Neural cell (in vitro differentiated cells): Measurements from ENCODE around the gene OTUD3. TPM values are rescaled to one million over a fixed set of nuclear protein-coding genes. Genes with fewer than 3 reads are reported as not detected.
"Not testable (repeated sequence)": the region's sequence is repeated elsewhere in the genome, so short reads cannot be mapped to it uniquely, and the experiment has no call there.

Experiments
- H2AFZ ChIP-seq: fragments of 200-600, 300-800 bp; sonication (generic), shearing (Covaris generic); 2 replicates; pipeline ENCODE4 v1.6.0; 2014; ENCODE audit warnings: low read depth, mild to moderate bottlenecking, antibody characterized with exemption, low read length, moderate library complexity
- H3F3A ChIP-seq: fragments of 200-600 bp; shearing (Covaris generic); 2 replicates; pipeline ENCODE4 v1.6.1; 2016; ENCODE audit warnings: mild to moderate bottlenecking, moderate library complexity, mixed read lengths, antibody characterized with exemption, low read length; ENCODE audit not compliant: insufficient read depth, poor library complexity, severe bottlenecking
- H3K27ac ChIP-seq: fragments of 200-600, 300-800 bp; sonication (generic), shearing (Covaris generic); 2 replicates; pipeline ENCODE4 v1.5.1; 2014; ENCODE audit warnings: mild to moderate bottlenecking, low read length, moderate library complexity
- H3K27me3 ChIP-seq: fragments of 300-800, 200-600 bp; sonication (generic), shearing (Covaris generic); 2 replicates; pipeline ENCODE4 v1.6.0; 2014; ENCODE audit warnings: mild to moderate bottlenecking, low read depth, low read length, moderate library complexity; ENCODE audit not compliant: insufficient read depth
- H3K36me3 ChIP-seq: fragments of 300-800, 200-600 bp; sonication (generic), shearing (Covaris generic); 2 replicates; pipeline ENCODE4 v1.5.1; 2014; ENCODE audit warnings: mild to moderate bottlenecking, antibody characterized with exemption, low read length, moderate library complexity; ENCODE audit not compliant: insufficient read depth
- H3K4me2 ChIP-seq: fragments of 300-800, 200-600 bp; sonication (generic), shearing (Covaris generic); 2 replicates; pipeline ENCODE4 v1.6.0; 2014; ENCODE audit warnings: mild to moderate bottlenecking, low read length
- H3K4me3 ChIP-seq: fragments of 300-800, 200-600 bp; sonication (generic), shearing (Covaris generic); 2 replicates; pipeline ENCODE4 v1.5.1; 2014; ENCODE audit warnings: mild to moderate bottlenecking, low read length, moderate library complexity
- H3K79me2 ChIP-seq: fragments of 200-600 bp; shearing (Covaris generic); replicated peaks from 2 replicates; pipeline ENCODE4 v1.6.0; 2014; ENCODE audit warnings: mild to moderate bottlenecking, low read length, moderate library complexity; ENCODE audit not compliant: insufficient read depth
- H3K9ac ChIP-seq: fragments of 300-800, 200-600 bp; sonication (generic), shearing (Covaris generic); 2 replicates; pipeline ENCODE4 v1.6.1; 2016; ENCODE audit warnings: mild to moderate bottlenecking, low read length, mixed read lengths
- H3K9me2 ChIP-seq: fragments of 200-600 bp; shearing (Covaris generic); 2 replicates; pipeline ENCODE4 v1.6.1; 2016; ENCODE audit warnings: mild to moderate bottlenecking, low read length, mixed read lengths; ENCODE audit not compliant: insufficient read depth
- H3K9me3 ChIP-seq: fragments of 200-600, 300-800 bp; sonication (generic), shearing (Covaris generic); 2 replicates; pipeline ENCODE4 v1.6.1; 2016; ENCODE audit warnings: mild to moderate bottlenecking, mixed run types, low read length, moderate library complexity, mixed read lengths
- H4K20me1 ChIP-seq: fragments of 200-600 bp; shearing (Covaris generic); 2 replicates; pipeline ENCODE4 v1.6.1; 2016; ENCODE audit warnings: mild to moderate bottlenecking, mixed run types; ENCODE audit not compliant: insufficient read depth
- CTCF ChIP-seq: fragments of 450-650 bp; IDR thresholded peaks from 2 replicates; pipeline ENCODE4 v1.5.1; 2014; ENCODE audit warnings: antibody characterized with exemption, mild to moderate bottlenecking, moderate library complexity; ENCODE audit not compliant: poor library complexity, severe bottlenecking
- EP300 ChIP-seq: fragments of 450-650 bp; conservative IDR thresholded peaks from 2 replicates; pipeline ENCODE4 v1.6.1; 2014; ENCODE audit warnings: antibody characterized with exemption, mild to moderate bottlenecking, moderate library complexity; ENCODE audit not compliant: poor library complexity, severe bottlenecking
- EZH2 ChIP-seq: fragments of 200-600, 300-800 bp; shearing (Covaris generic), sonication (generic); IDR thresholded peaks from 2 replicates; pipeline ENCODE4 v1.6.1; 2014; ENCODE audit warnings: antibody characterized with exemption, low read length, borderline replicate concordance, mild to moderate bottlenecking; ENCODE audit not compliant: insufficient read depth, poor library complexity, severe bottlenecking
- MXI1 ChIP-seq: fragments of 450-650 bp; conservative IDR thresholded peaks from 2 replicates; pipeline ENCODE4 v1.6.1; 2014; ENCODE audit warnings: antibody characterized with exemption, mild to moderate bottlenecking; ENCODE audit not compliant: poor library complexity, severe bottlenecking
- POLR2AphosphoS5 ChIP-seq: IDR thresholded peaks from 2 replicates; pipeline ENCODE4 v1.6.1; 2012
- RAD21 ChIP-seq: fragments of 450-650 bp; conservative IDR thresholded peaks from 2 replicates; pipeline ENCODE4 v1.6.1; 2014; ENCODE audit warnings: antibody characterized with exemption, mild to moderate bottlenecking, moderate library complexity
- REST ChIP-seq: IDR thresholded peaks from 2 replicates; pipeline ENCODE4 v1.6.1; 2012; ENCODE audit warnings: borderline replicate concordance
- SMC3 ChIP-seq: fragments of 450-650 bp; conservative IDR thresholded peaks from 2 replicates; pipeline ENCODE4 v1.6.1; 2014; ENCODE audit warnings: antibody characterized with exemption, mild to moderate bottlenecking, moderate library complexity; ENCODE audit not compliant: poor library complexity
- TAF1 ChIP-seq: IDR thresholded peaks from 2 replicates; pipeline ENCODE4 v1.6.1; 2012; ENCODE audit warnings: low read depth
- polyA plus RNA-seq: library from polyadenylated mRNA; depleted of rRNA; stranded (reverse); fragments of >200 nt; gene quantifications from 2 replicates; pipeline ENCODE4 v1.2.3, GENCODE V29; 2014

The OTUD3 gene
- polyA plus RNA-seq, 1 donor from 2014 or later, result 24.0 TPM

GRCh38 chr1:19866758-19867157, 15.4 kb upstream of the OTUD3 start:
- no peak overlapping the region for H3K9ac ChIP-seq
- H3F3A ChIP-seq, result no peaks in the 10 kb centered on the region
- no peaks in the 10 kb centered on the region for H3K9me2 ChIP-seq
- TF ChIP-seq MXI1 (no peak), REST (no peak), TAF1 (no peak), SMC3 (no peak), RAD21 (no peak), POLR2AphosphoS5 (no peak), EZH2 (no peak), EP300 (no peak), CTCF (no peak)
- no peaks in the 10 kb centered on the region for H4K20me1 ChIP-seq
- no peak overlapping the region for H3K4me2 ChIP-seq
- no peaks in the 10 kb centered on the region for H3K79me2 ChIP-seq
- no peak overlapping the region for H2AFZ ChIP-seq
- H3K4me3 ChIP-seq, result no peak overlapping the region
- H3K27me3 ChIP-seq, result no peaks in the 10 kb centered on the region
- no peak overlapping the region for H3K27ac ChIP-seq
- H3K36me3 ChIP-seq, result no peaks in the 10 kb centered on the region
- no peaks in the 10 kb centered on the region for H3K9me3 ChIP-seq

GRCh38 chr1:19868575-19868974, 13.6 kb upstream of the OTUD3 start:
- not testable (repeated sequence) for H3K4me2 ChIP-seq, H3K4me3 ChIP-seq, H3K9me3 ChIP-seq, H3K79me2 ChIP-seq, H3K36me3 ChIP-seq, H3K27me3 ChIP-seq, H3K9ac ChIP-seq, H3K27ac ChIP-seq, H4K20me1 ChIP-seq, H3F3A ChIP-seq, H2AFZ ChIP-seq, H3K9me2 ChIP-seq

- not testable (repeated sequence) for H3K9me3 ChIP-seq, H3K36me3 ChIP-seq, H3K4me3 ChIP-seq, H3K4me2 ChIP-seq, H2AFZ ChIP-seq, H3K27me3 ChIP-seq, H3K9ac ChIP-seq, H3K27ac ChIP-seq, H3K9me2 ChIP-seq, H3F3A ChIP-seq, H3K79me2 ChIP-seq, H4K20me1 ChIP-seq
These were observed 12.7 kb upstream of the OTUD3 start for GRCh38 chr1:19869453-19869852.
